ENCODE measurements around the gene NEK10. TPM values are rescaled to one million over a fixed set of nuclear protein-coding genes. Genes with fewer than 3 reads are reported as not detected.
A peak's percentile ranks its signal among the peaks of the same experiment; 100 is the strongest.

NEK10 gene
- total RNA-seq, 2 experiments from 2014 or later = 0.28 to 1.3 TPM

DNA sequence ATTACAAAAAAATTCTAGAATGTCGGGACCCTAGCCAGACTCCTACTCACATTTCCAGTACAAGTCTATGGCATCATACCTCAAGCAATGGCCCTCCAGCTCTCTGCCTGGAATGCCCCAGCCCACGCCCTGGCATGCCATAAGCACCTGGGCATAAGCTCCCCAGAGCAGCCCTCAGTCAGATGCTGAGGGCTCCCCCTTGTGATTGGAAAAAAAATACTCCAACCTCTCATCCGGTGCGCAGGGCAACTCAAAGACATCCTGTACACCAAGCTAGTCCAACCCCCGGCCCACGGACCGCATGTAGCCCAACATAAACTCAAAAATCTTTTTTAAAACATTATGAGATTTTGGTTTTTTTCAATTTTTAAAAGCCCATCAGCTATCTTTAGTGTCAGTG, 115.4 kb downstream of the NEK10 start:
- no peaks in the 10 kb centered on the region for H3K79me2 ChIP-seq (ENCODE audit: insufficient read depth, low read depth, low read length)
- H3K27ac ChIP-seq (ENCODE audit: low read depth, low read length, poor library complexity, severe bottlenecking) = no peak overlapping the region
- TF ChIP-seq EZH2phosphoT487 (IDR thresholded peaks at IDR 0.05; ENCODE audit: borderline replicate concordance, low read depth, low read length) = no peak
- peak; percentile 48 for TF ChIP-seq CTCF (conservative IDR thresholded peaks at IDR 0.05; ENCODE audit: low read length)
- ChIA-PET POLR2A (interaction anchor here (0.7 kb wide), 1 partner anchor 652 kb away, joined by 3 read pairs; no protein-coding TSS in a partner anchor), CTCF (ENCODE audit: unreplicated experiment) (no interaction called here)
- no TSS peak for BruUV-seq (replicated peaks)
- H3K4me1 ChIP-seq (ENCODE audit: insufficient read depth, low read length, poor library complexity, severe bottlenecking) = no peaks in the 10 kb centered on the region
- H4K20me1 ChIP-seq (ENCODE audit: insufficient read depth, low read length) = no peaks in the 10 kb centered on the region
- peak; percentile 5 for DNase-seq (ENCODE audit: low spot score)
- H3K4me3 ChIP-seq (ENCODE audit: low read depth, low read length, poor library complexity, severe bottlenecking) = no peak overlapping the region
- H3K36me3 ChIP-seq (ENCODE audit: insufficient read depth, low read length) = no peaks in the 10 kb centered on the region
- no peak overlapping the region for H3K4me2 ChIP-seq (ENCODE audit: low read length)
- intact Hi-C loops (cut with micrococcal nuclease; ENCODE audit: unreplicated experiment) = loop anchor here (10.0 kb wide), 1 partner anchor 119 kb away; no protein-coding TSS in a partner anchor
- no peaks in the 10 kb centered on the region for H3K9me2 ChIP-seq (ENCODE audit: insufficient read depth, low read length)
- no peaks in the 10 kb centered on the region for H3K9me3 ChIP-seq (ENCODE audit: low read length)
- no peak overlapping the region for H2AFZ ChIP-seq (ENCODE audit: low read length)

DNA sequence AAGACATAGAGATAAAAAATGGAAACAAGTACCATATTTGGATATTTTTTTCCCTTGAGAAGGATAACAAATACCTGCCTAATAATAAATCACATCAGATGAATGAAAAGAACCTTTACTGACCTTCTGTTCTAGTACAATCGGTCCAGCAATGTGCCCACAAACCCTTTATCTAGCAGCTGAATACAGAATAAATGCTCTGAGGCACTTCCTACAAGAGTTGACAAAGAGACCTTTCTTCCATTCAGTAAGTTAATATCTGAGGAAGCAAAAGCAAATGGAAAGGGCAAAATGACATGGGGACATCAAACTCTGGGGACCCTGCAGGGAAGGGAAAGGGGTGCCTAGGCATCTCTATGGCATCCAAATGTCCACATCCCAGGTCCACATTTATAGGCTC, 115.8 kb downstream of the NEK10 start:
- Histone ChIP-seq H2AFZ (ENCODE audit: low read length) (no peak overlapping the region), H3K27ac (ENCODE audit: low read depth, low read length, poor library complexity, severe bottlenecking) (no peak overlapping the region), H3K36me3 (ENCODE audit: insufficient read depth, low read length) (no peaks in the 10 kb centered on the region), H3K4me2 (ENCODE audit: low read length) (no peak overlapping the region), H3K4me3 (ENCODE audit: low read depth, low read length, poor library complexity, severe bottlenecking) (no peak overlapping the region), H3K9me2 (ENCODE audit: insufficient read depth, low read length) (no peaks in the 10 kb centered on the region), H3K4me1 (ENCODE audit: insufficient read depth, low read length, poor library complexity, severe bottlenecking) (no peaks in the 10 kb centered on the region), H4K20me1 (ENCODE audit: insufficient read depth, low read length) (no peaks in the 10 kb centered on the region), H3K79me2 (ENCODE audit: insufficient read depth, low read depth, low read length) (no peaks in the 10 kb centered on the region), H3K9me3 (ENCODE audit: low read length) (no peaks in the 10 kb centered on the region)
- ChIA-PET POLR2A (no interaction called here), CTCF (ENCODE audit: unreplicated experiment) (no interaction called here)
- no TSS peak for BruUV-seq (replicated peaks)
- TF ChIP-seq EZH2phosphoT487 (IDR thresholded peaks at IDR 0.05; ENCODE audit: borderline replicate concordance, low read depth, low read length) (no peak), CTCF (conservative IDR thresholded peaks at IDR 0.05; ENCODE audit: low read length) (no peak)
- intact Hi-C loops (cut with micrococcal nuclease; ENCODE audit: unreplicated experiment) = loop anchor here (10.0 kb wide), 1 partner anchor 119 kb away; no protein-coding TSS in a partner anchor
- no peak for DNase-seq (ENCODE audit: low spot score)

DNA sequence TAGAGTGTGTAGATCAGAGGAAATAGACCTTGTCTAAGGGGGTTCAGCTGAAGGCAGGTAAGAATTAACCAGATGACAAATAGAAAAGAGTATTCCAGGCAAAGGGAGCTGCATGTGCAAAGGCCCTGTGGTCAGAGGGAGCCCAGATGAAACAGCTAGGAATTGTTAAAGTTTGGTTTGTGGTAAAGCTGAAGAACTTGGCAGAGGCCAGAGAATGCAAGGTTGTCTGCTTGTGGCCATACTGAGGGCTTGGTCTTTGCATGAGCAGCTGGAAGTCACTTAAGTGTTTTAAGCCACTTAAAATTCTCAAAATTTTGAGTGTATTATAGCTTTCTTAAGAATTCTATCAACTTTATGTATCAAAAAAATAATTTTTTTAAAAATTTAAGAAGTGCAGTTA, 116.5 kb downstream of the NEK10 start:
- CTCF ChIA-PET (ENCODE audit: unreplicated experiment) = no interaction called here
- Histone ChIP-seq H3K4me3 (ENCODE audit: low read depth, low read length, poor library complexity, severe bottlenecking) (no peak overlapping the region), H2AFZ (ENCODE audit: low read length) (no peak overlapping the region), H3K36me3 (ENCODE audit: insufficient read depth, low read length) (no peaks in the 10 kb centered on the region), H3K27ac (ENCODE audit: low read depth, low read length, poor library complexity, severe bottlenecking) (no peak overlapping the region), H3K4me1 (ENCODE audit: insufficient read depth, low read length, poor library complexity, severe bottlenecking) (no peaks in the 10 kb centered on the region), H3K9me3 (ENCODE audit: low read length) (no peaks in the 10 kb centered on the region), H4K20me1 (ENCODE audit: insufficient read depth, low read length) (no peaks in the 10 kb centered on the region), H3K79me2 (ENCODE audit: insufficient read depth, low read depth, low read length) (no peaks in the 10 kb centered on the region), H3K4me2 (ENCODE audit: low read length) (no peak overlapping the region), H3K9me2 (ENCODE audit: insufficient read depth, low read length) (no peaks in the 10 kb centered on the region)
- DNase-seq (ENCODE audit: low spot score) = no peak
- no TSS peak for BruUV-seq (replicated peaks)
- TF ChIP-seq CTCF (conservative IDR thresholded peaks at IDR 0.05; ENCODE audit: low read length) (no peak), EZH2phosphoT487 (IDR thresholded peaks at IDR 0.05; ENCODE audit: borderline replicate concordance, low read depth, low read length) (no peak)
- intact Hi-C loops (cut with micrococcal nuclease; ENCODE audit: unreplicated experiment) = loop anchor here (10.0 kb wide), 1 partner anchor 118 kb away; no protein-coding TSS in a partner anchor
- POLR2A ChIA-PET = no interaction called here

Data from OCI-LY7 (cell line).